IPS-20b (cell line): ENCODE data around the gene PRIMA1.

Experiments
- H3K27ac ChIP-seq: one replicate; pipeline ENCODE4 v1.5.1; 2013; ENCODE audit warnings: low read length
- H3K27me3 ChIP-seq: 2 replicates; pipeline ENCODE4 v1.6.1; 2013; ENCODE audit warnings: mild to moderate bottlenecking, low read length, inconsistent platforms; ENCODE audit not compliant: insufficient read depth
- H3K36me3 ChIP-seq: 2 replicates; pipeline ENCODE4 v1.6.1; 2013; ENCODE audit warnings: low read depth, mild to moderate bottlenecking, inconsistent platforms, low read length, moderate library complexity; ENCODE audit not compliant: insufficient read depth
- H3K4me1 ChIP-seq: 2 replicates; pipeline ENCODE4 v1.6.1; 2013; ENCODE audit warnings: mild to moderate bottlenecking, control low read depth, inconsistent platforms, low read length, moderate library complexity; ENCODE audit not compliant: insufficient read depth
- H3K4me3 ChIP-seq: 2 replicates; pipeline ENCODE4 v1.5.1; 2013; ENCODE audit warnings: mild to moderate bottlenecking, low read length, inconsistent platforms
- H3K9ac ChIP-seq: 2 replicates; pipeline ENCODE4 v1.6.1; 2013; ENCODE audit warnings: low read depth, mild to moderate bottlenecking, inconsistent platforms, low read length, moderate library complexity
- H3K9me3 ChIP-seq: 2 replicates; pipeline ENCODE4 v1.6.1; 2013; ENCODE audit warnings: mild to moderate bottlenecking, low read depth, low read length, inconsistent platforms; ENCODE audit not compliant: insufficient read depth

The PRIMA1 gene

DNA sequence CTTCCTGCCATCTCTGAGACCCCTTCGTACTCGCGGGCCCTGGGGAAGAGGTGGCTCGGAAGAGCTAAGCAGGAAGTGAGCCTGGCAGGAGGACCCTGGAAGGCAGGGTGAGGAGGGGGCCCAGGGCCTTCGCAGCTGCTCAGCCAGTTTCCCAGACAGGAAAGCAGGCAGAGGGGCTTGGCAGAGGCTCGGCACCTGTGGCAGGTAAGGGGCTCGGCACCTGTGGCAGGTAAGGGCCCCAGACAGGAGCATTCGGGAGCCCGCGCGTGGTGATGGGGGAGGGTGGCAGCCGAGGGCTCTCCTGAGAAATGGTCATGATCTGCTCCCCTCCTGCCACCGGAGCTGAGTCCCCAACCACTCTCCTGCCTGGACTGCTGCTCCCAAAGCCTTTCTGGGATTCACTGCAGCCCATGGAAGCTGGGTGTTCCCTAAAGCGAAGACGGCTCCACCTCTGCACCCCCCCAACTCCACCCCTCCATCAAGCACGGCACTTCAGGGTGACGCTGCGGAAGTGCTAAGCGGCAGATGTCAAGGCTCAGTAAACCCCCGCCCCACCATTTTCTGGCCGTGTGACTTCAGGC, 63.2 kb downstream of the PRIMA1 start:
- Histone ChIP-seq H3K4me1 (no peaks in the 10 kb centered on the region), H3K4me3 (no peak overlapping the region)

DNA sequence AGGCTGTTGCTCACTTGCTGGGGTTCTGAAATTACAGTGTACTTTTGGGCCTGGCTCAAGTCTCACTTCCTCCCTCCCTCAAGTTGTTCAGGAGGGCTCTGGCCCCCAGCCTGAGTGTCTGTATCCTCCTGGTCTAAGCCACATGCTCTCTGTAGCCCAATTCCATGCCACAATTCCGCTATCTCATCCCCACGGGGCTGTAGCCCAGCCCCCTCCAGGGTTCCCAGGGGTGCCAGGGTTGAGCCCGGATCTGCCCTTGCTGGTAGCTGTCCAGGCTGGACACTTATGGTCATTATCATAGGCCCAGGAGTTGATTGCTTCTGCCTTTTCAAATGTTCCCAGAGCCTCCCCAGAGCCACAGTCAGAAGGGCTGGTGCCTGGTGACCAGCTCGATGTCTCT, 65.3 kb downstream of the PRIMA1 start:
- no peaks in the 10 kb centered on the region for H3K9me3 ChIP-seq
- H3K27ac ChIP-seq: no peak overlapping the region
- no peak overlapping the region for H3K4me3 ChIP-seq
- H3K36me3 ChIP-seq: no peaks in the 10 kb centered on the region
- H3K27me3 ChIP-seq: no peaks in the 10 kb centered on the region
- H3K9ac ChIP-seq: no peak overlapping the region
- no peaks in the 10 kb centered on the region for H3K4me1 ChIP-seq

More for the DNA sequence above, 63.2 kb downstream of the PRIMA1 start:
- Histone ChIP-seq H3K9me3 (no peaks in the 10 kb centered on the region), H3K27ac (no peak overlapping the region), H3K36me3 (no peaks in the 10 kb centered on the region), H3K27me3 (no peaks in the 10 kb centered on the region), H3K9ac (no peak overlapping the region)

DNA sequence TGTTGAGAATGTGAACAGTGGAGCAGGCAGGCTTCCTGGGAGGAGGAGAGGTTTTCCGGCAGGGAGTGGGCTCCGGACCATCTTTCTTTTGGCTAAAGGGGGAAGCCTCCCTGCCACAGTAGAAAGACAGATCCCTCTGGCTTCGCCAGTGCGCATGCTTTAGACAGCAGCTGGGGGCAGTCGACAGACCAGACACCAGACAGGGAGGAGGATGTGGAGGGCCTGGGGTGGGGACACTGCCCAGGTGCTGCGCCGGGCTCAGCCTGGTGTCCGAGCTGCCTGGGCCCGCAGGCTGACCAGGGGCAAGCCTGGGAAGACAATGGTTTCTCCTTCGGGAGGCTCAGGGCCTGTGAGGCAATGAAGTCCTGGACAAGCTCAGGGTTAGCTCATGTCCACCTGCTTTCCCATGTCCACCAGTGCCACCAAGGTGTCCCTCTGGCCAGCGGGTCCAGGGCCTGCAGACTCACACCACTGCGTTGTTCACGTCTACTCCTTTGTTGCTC, 67.3 kb downstream of the PRIMA1 start:
- Histone ChIP-seq H3K9ac (no peak overlapping the region), H3K9me3 (no peaks in the 10 kb centered on the region), H3K27ac (no peak overlapping the region), H3K4me1 (no peaks in the 10 kb centered on the region), H3K36me3 (no peaks in the 10 kb centered on the region), H3K4me3 (no peak overlapping the region), H3K27me3 (no peaks in the 10 kb centered on the region)

DNA sequence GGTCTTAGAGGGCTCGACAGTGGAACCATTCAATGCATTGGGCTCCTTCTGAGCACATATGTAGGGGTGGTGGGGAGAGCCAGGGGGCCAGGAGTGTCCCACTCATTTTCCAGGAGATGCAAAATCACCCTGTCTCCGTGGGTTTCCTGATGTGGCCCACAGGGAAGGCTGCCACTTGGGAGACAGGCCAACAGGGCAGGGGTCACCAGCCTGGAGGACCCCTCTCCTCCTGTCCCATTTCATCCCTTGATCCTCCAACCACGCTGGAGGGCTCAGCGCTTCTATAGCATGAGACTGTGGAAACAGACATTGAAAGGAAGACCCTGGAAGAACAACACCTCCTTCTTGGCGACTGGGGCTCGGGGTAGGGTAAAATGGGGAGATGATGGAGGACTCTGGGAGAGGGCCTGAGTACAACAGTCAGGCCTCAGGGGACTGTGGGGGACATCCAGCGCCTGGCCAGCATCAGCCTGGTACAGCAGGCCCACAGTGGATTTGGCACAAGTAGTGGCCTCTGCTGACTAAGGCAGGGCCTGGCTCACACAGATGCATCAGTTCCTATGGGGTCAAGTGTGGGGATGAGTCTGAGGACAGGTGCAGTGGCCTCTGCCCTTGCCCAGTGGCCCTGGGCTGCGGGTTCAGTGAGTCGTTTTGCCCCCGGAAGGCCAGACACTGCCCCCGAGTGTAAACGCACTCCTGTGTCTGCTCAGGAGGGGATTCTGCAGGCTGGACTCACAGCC, 68.0 kb downstream of the PRIMA1 start:
- Histone ChIP-seq H3K4me1 (no peaks in the 10 kb centered on the region), H3K27me3 (no peaks in the 10 kb centered on the region), H3K36me3 (no peaks in the 10 kb centered on the region), H3K27ac (no peak overlapping the region), H3K9me3 (no peaks in the 10 kb centered on the region), H3K9ac (no peak overlapping the region), H3K4me3 (no peak overlapping the region)

DNA sequence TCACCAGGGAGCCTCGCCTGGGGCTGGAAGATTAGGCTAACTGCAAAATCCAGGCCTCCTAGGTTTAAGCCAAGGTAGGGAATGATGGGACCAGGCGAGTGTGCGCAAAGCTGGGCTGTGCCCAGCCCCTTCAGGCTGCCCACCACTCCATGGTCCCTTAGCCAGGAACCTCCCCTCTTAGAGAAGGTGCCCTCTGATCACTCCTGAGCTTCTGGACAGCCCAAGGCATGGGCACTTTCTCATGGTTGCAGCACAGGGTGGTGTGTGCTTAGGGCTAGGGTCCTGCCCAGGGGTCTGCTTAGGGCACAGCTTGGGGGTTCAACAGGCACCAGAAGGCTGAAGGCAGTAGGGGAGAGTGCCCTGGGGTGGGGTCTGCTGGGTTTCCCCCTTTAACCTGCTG, 69.0 kb downstream of the PRIMA1 start:
- Histone ChIP-seq H3K36me3 (no peaks in the 10 kb centered on the region), H3K9ac (no peak overlapping the region), H3K4me3 (no peak overlapping the region), H3K27me3 (no peaks in the 10 kb centered on the region), H3K4me1 (no peaks in the 10 kb centered on the region), H3K27ac (no peak overlapping the region), H3K9me3 (no peaks in the 10 kb centered on the region)

DNA sequence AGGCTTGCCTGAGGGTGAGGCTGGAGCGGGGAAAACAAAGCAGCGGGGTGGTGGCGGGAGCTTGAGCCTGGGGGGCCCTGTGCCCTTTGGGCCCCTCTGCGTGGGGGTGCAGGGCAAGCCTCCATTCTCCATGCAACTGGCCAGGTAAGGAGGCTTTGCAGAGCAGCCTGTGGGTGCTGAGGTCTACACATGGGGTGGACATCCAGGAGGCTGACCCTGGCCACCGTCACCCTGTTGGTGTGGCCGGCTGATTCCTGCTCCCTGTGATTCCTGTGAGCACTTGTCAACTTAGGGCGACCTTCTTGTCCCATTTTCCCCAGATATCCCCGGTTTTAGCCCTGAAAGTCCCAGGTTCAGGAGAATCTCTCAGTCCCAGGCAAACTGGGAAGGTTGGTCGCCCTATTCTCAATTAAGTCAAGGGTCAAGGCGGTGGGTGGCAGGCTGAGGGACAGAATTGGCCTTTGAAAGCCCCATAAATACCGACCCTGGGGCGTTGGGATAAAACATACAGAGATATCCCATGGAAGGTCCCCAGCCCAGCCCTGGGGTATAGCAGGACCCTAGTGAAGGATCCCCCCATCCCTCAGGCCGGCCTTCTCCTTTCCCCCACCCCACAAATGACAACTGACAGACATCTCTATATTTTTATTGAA, 70.5 kb downstream of the PRIMA1 start:
- Histone ChIP-seq H3K36me3 (no peaks in the 10 kb centered on the region), H3K4me3 (no peak overlapping the region), H3K9ac (no peak overlapping the region), H3K27ac (no peak overlapping the region), H3K4me1 (peaks cover 2% of the 10 kb centered on the region; the same call in 1 of the 2 replicates), H3K9me3 (no peaks in the 10 kb centered on the region), H3K27me3 (no peaks in the 10 kb centered on the region)

DNA sequence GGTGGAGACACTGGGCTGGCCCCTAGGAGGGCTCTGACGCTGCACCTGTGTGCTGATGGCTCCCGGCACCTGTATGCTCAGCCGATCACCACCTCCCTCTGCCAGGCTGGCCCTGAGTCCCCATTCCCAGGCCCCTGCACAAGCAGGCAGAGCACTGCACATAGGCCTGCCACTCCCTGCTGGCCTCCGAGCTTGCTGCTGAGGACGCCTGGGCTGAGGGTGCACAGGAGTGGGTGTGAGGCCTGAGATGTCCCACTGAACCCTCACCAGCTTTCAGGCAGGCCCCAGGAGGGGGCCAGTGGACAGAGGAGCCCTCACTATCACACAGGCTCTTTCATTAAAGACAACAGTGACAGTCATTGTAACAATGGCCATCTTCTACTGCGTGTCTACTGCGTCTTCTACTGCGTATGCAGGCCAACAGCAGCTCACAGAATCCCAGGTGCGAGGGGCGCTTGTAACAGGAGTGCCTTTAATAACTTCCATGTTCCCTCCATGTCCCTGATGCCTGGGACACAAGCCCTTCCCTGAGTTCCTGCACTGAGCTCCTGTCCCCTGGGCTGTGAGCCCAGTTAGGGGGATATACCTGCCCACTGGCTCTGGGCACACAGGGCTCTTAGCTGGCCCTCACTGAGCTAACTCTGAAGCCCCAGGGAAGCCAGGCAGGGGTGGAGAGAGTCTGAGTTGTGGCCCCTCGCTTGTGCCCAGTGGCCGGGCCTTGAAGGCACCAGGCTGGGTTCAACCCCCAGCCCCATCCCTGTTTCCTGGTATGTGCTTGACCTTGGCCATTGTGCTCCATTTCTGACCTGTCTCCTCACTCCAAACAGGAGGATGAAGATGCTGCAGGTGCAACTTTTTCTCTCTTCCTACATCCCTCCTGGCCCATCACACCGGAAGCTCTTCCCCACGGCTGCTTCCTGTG, 71.3 kb downstream of the PRIMA1 start:
- no peaks in the 10 kb centered on the region for H3K9me3 ChIP-seq
- no peak overlapping the region for H3K9ac ChIP-seq
- no peak overlapping the region for H3K27ac ChIP-seq
- no peaks in the 10 kb centered on the region for H3K36me3 ChIP-seq
- peaks cover 9% of the 10 kb centered on the region; the same call in 1 of the 2 replicates for H3K4me1 ChIP-seq
- H3K27me3 ChIP-seq: no peaks in the 10 kb centered on the region
- no peak overlapping the region for H3K4me3 ChIP-seq

DNA sequence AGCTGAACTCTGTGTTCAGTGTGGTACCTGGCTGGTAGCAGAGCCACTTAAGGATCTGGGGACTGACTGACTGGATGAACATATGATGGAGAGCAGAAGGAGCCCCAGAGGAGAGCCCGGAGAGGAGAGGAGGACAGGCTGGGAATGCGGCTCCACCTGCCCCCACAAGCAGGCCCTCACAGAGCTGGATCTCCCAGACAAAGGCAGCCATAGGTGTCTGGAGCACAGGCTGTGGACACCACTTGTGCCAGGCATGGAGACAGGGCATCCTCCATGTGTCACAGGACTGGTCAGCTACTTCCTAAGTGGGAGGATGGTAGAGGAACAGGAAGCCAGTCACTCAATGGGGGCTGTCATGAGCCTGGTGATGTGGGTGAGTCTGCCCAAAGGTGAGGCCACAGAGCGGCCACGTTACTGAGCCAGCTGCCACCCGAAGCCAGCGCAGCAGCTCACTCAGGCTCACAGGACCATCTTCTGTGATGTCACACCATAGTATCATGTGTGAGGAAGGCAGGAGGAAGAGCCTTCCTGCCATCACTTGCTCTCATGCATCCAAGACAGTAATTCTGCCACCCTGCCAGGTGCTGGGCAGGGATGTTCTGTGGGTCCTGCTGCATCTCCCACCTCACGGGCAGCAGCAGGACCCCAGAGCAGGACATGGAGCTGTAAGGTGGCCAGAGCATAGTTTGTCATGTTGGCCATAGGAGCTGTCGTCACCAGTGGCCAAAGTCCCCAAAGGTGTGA, 72.1 kb downstream of the PRIMA1 start:
- H3K9me3 ChIP-seq: no peaks in the 10 kb centered on the region
- H3K4me1 ChIP-seq: peaks cover 9% of the 10 kb centered on the region; the same call in 1 of the 2 replicates
- H3K36me3 ChIP-seq: no peaks in the 10 kb centered on the region
- H3K27me3 ChIP-seq: no peaks in the 10 kb centered on the region
- no peak overlapping the region for H3K4me3 ChIP-seq
- H3K9ac ChIP-seq: no peak overlapping the region
- no peak overlapping the region for H3K27ac ChIP-seq

DNA sequence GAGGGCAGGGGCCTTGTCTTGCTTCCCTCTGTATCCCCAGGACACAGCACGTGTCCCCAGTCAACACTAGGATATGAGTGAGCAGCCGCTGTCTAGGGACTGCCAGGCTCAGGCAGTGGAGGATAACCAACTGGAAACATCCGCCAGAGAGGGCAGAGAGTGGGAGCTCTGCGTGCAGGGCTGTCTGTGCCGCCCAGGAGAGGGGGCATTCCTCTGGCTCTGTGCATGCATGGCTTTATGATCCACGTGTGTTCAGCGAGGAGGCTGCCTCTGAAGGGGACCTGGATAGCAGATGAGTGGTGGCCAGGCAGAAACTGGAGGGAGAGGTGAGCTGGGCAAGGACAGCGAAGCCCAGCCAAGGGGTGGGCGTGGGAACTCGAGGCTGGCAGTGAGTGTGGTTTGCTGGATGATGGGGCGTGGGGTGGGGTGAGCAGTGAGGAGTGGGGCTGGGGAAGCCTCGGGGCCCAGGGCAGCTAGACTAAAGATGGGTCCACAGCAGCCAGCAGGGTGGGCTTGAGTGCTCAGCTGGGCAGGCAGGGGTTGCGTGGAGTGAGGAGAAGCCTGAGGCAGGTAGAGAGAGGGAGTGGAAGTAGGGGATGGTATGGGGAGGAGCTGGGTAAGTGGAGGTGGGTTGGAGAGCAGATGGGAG, 72.9 kb downstream of the PRIMA1 start:
- no peak overlapping the region for H3K27ac ChIP-seq
- no peaks in the 10 kb centered on the region for H3K27me3 ChIP-seq
- no peaks in the 10 kb centered on the region for H3K9me3 ChIP-seq
- no peak overlapping the region for H3K9ac ChIP-seq
- H3K36me3 ChIP-seq: no peaks in the 10 kb centered on the region
- no peak overlapping the region for H3K4me3 ChIP-seq
- peaks cover 9% of the 10 kb centered on the region; the same call in 1 of the 2 replicates for H3K4me1 ChIP-seq

DNA sequence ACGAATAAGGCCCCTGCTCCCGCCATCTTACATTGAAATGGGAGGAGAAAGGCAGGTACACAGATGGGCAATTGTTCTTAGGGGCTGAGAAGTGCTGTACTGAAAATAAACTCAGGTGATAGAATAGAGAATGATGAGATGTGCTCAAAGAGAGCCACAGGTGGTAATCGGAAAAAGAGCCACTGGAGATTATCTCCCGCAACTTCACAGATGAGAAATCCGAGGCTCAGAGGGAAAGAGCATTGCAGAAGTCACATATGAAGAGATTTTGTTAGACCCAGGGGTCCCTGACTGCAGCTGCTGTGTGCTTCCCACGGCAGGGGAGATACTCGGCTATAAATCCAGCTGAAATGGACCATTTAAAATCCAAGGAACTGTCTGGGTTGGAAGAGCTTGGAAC, 73.7 kb downstream of the PRIMA1 start:
- peaks cover 9% of the 10 kb centered on the region; the same call in 1 of the 2 replicates for H3K4me1 ChIP-seq
- H3K4me3 ChIP-seq: no peak overlapping the region
- no peak overlapping the region for H3K27ac ChIP-seq
- H3K9me3 ChIP-seq: no peaks in the 10 kb centered on the region
- H3K9ac ChIP-seq: no peak overlapping the region
- no peaks in the 10 kb centered on the region for H3K36me3 ChIP-seq
- no peaks in the 10 kb centered on the region for H3K27me3 ChIP-seq
